Neural cell (in vitro differentiated cells): ENCODE measurements around the gene C10orf62.

Source experiments
- CTCF ChIP-seq: fragments of 450-650 bp; IDR thresholded peaks from 2 replicates; pipeline ENCODE4 v1.5.1; 2014; ENCODE audit warnings: antibody characterized with exemption, mild to moderate bottlenecking, moderate library complexity; ENCODE audit not compliant: poor library complexity, severe bottlenecking
- EZH2 ChIP-seq: fragments of 200-600, 300-800 bp; shearing (Covaris generic), sonication (generic); IDR thresholded peaks from 2 replicates; pipeline ENCODE4 v1.6.1; 2014; ENCODE audit warnings: antibody characterized with exemption, low read length, borderline replicate concordance, mild to moderate bottlenecking; ENCODE audit not compliant: insufficient read depth, poor library complexity, severe bottlenecking
- MXI1 ChIP-seq: fragments of 450-650 bp; conservative IDR thresholded peaks from 2 replicates; pipeline ENCODE4 v1.6.1; 2014; ENCODE audit warnings: antibody characterized with exemption, mild to moderate bottlenecking; ENCODE audit not compliant: poor library complexity, severe bottlenecking
- POLR2AphosphoS5 ChIP-seq: IDR thresholded peaks from 2 replicates; pipeline ENCODE4 v1.6.1; 2012
- RAD21 ChIP-seq: fragments of 450-650 bp; conservative IDR thresholded peaks from 2 replicates; pipeline ENCODE4 v1.6.1; 2014; ENCODE audit warnings: antibody characterized with exemption, mild to moderate bottlenecking, moderate library complexity
- REST ChIP-seq: IDR thresholded peaks from 2 replicates; pipeline ENCODE4 v1.6.1; 2012; ENCODE audit warnings: borderline replicate concordance
- SMC3 ChIP-seq: fragments of 450-650 bp; conservative IDR thresholded peaks from 2 replicates; pipeline ENCODE4 v1.6.1; 2014; ENCODE audit warnings: antibody characterized with exemption, mild to moderate bottlenecking, moderate library complexity; ENCODE audit not compliant: poor library complexity

- no peak for TF ChIP-seq EZH2
- TF ChIP-seq CTCF: no peak
- TF ChIP-seq POLR2AphosphoS5: no peak
- TF ChIP-seq REST: no peak
- no peak for TF ChIP-seq RAD21
- TF ChIP-seq SMC3: no peak
- TF ChIP-seq MXI1: no peak
Observed at GRCh38 chr10:97628228-97628627, 38.7 kb downstream of the C10orf62 start.
